C4-2B (cell line): ENCODE data around the gene SNX27.

ENCODE experiments used
- H3K27ac ChIP-seq: fragments of 450-650 bp; 2 replicates; pipeline ENCODE4 v1.5.1; 2017
- ZFX ChIP-seq: fragments of 450-650 bp; IDR thresholded peaks from 2 replicates; pipeline ENCODE4 v1.6.1; 2017
- TF ChIP-seq, protein P1 (sequence below): fragments of 450-650 bp; conservative IDR thresholded peaks from 2 replicates; pipeline ENCODE4 v1.5.1; 2017; ENCODE audit warnings: mild to moderate bottlenecking

SNX27 gene

DNA sequence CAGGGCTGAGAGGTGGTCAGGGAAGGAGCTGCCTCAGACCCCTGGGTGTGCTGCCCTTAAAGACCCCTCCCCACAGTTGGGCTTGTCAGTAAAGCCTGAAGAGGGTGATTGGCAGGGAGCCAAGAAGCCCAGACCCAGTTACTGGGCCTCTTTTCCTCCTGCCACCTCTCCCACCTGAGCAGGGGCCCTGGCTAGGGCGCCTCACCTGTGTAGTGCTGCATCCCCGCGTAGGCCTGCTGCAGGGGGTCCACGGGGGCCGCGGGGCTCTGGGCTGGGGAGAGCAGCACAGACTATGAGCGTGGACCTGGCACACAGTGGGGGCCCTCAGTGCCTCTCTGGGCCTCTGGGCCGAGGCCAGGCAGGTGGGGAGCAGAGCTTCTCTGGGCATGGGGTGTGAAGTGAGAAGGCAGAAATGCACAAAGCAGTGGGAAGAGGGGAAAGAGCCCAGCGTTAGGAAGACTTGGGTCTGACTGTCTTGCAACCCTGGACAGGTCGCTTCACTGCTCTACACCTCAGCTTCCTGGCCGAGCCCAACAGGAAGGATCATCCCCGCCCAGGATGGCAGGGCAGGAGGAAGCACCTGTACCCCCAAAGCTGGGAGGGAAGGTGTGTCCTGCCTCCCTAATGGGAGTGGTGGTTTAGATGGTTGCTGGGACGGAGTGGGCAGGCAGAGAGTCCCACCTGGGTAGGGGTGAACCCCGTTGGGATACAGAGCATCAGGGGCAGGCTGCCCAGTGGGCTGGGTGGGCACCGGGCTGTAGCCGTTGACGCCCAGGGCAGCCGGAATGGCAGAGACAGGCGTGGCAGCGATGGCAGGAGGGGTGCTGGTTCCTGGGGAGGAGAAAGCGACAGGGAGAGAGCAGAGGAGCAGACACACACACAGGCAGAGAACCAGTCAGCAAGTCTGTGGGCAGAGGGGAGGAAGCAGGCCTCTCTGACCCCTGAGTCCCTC, 94.9 kb downstream of the SNX27 start:
- H3K27ac ChIP-seq: no peak overlapping the region
- TF ChIP-seq ZFX: no peak
- TF ChIP-seq, protein P1, sequence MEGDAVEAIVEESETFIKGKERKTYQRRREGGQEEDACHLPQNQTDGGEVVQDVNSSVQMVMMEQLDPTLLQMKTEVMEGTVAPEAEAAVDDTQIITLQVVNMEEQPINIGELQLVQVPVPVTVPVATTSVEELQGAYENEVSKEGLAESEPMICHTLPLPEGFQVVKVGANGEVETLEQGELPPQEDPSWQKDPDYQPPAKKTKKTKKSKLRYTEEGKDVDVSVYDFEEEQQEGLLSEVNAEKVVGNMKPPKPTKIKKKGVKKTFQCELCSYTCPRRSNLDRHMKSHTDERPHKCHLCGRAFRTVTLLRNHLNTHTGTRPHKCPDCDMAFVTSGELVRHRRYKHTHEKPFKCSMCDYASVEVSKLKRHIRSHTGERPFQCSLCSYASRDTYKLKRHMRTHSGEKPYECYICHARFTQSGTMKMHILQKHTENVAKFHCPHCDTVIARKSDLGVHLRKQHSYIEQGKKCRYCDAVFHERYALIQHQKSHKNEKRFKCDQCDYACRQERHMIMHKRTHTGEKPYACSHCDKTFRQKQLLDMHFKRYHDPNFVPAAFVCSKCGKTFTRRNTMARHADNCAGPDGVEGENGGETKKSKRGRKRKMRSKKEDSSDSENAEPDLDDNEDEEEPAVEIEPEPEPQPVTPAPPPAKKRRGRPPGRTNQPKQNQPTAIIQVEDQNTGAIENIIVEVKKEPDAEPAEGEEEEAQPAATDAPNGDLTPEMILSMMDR: no peak

DNA sequence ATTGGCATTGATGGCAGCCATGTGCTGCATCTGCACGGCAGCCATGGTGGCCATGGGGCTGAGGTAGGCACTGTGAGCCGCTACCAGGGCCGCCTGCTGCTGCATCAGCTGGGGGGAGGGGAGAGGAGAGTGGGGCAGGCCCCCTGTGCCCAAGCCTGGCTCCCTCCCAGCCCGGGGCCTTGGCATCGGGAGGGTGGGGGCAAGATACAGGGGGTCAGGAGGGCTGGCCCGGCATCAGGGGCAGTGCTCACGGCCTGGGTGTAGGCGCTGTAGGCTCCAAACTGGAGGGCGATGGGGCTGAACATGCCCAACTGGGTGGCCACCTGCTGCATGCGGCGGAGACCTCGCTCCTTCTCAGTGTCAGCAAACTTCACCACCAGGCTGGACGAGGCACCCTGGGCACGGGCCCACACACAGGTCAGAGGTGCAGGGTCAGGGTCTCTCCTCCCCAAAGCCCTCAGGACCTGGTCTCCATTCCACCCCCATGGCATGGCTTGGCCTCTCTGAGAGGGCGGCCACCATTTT, 95.8 kb downstream of the SNX27 start:
- no peak overlapping the region for H3K27ac ChIP-seq
- TF ChIP-seq ZFX: no peak
- TF ChIP-seq, protein P1: no peak

DNA sequence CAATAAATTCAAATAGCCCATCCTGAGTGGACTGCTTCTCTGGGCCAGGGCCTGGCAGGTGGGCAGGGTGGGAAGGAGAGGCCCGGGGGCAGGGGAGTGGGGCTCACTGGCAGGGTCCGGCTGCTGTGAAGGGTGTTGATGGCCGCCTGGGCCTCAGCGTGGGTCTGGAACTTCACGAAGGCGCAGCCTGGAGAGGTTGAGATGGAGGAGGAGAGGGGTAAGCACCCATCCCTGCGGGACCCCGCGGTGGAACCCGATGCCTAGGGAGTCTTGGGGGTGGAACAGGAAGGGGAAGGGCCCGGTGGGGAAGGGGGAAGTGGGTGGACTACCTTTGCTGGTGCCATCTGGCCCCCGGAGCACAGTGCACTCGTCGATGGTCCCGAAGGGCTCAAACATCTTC, 97.0 kb downstream of the SNX27 start:
- no peak overlapping the region for H3K27ac ChIP-seq
- TF ChIP-seq, protein P1: no peak
- TF ChIP-seq ZFX: no peak

DNA sequence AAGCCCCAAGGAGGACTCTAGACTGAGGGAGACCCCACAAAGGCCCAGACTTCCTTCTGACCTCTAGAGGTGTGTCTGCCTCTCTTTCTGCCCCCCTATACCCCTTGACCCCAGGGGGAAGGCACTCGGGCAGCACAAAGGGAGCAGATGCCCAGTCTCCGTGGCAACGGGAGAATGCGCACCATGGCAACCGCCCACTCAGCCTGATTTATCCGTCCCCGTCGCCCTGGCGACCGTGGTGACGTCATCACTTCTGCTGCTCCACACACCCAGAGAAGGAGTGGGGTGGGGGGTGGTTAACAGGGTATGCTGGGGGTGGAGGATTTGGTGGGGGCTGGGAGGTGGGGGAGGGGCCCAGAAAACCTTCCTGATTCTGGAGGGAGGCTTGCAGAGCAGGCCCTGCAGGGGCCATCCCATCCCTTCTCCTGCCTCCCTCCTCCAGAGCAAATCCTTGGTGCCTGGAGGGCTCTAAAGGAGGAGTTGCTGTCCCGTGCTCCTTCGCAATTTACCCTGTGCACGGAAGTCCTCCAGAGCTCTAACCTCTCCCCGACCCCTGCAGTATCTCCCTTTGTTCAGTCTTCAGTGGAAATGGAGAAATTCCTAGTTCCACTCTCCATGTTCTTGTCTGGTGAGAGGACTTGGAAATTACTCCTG, 98.5 kb downstream of the SNX27 start:
- TF ChIP-seq, protein P1: no peak
- no peak for TF ChIP-seq ZFX
- H3K27ac ChIP-seq: no peak overlapping the region

DNA sequence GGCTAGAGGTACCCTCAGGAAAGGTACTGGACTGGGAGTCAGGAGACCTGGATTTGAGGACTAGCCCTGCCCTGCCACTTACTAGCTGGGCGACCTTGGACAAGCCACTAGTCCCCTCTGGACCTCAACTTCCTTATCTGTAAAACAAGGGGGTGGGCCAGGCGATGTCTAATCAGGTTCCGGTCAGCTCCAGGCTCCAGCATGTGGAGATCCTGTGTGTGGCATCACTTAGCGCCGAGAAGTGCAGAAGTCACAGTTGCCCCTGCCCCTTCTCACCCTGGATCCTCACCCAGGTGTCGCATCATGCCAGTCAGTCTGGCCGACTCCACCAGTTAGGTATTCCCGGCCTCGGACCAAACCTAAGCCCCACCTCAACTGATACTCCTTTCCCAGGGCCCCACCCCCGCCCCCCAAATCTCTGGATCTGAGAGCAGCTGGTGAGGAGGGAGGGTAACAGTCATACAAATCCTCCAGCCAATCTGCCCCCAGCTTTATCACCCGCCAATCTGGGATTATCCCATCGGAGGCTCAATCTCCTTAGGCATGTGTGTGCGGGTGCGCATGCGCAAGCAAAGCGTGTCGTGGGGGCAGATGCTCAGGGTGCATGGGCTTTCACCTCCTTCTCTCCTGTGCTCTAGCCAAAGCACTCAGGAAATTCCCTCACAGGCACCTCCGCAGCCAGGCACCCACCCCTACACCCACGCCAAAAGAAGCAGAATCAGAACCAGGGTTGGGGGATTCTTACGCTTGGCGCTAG, 99.4 kb downstream of the SNX27 start:
- no peak overlapping the region for H3K27ac ChIP-seq
- TF ChIP-seq, protein P1: no peak
- TF ChIP-seq ZFX: no peak

DNA sequence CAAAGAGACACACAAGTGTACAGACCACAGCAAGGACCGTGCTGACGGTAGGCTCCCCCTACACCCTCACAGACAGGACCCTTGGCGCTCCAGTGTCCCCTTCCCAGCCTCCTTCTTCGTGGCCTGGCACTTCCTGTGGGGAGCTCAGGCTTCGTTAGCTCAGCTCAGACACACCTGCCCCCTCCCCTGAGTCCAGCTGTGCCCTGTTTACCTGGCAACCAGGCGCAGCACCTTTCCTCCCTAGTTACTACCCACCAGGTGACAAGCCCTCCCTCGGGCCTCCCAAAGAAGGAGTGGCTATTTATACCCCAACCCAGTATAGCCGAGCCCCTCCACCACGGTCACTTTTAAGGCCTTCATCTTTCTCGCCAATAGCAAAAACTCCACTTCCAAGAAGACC, 100.1 kb downstream of the SNX27 start:
- no peak overlapping the region for H3K27ac ChIP-seq
- TF ChIP-seq, protein P1: no peak
- TF ChIP-seq ZFX: no peak
